Measurements from ENCODE around the gene LUZP2. TPM values are rescaled to one million over a fixed set of nuclear protein-coding genes. Genes with fewer than 3 reads are reported as not detected.

Gene LUZP2
- total RNA-seq, 4 donors from 2014 or later, result 0.16 to 0.17 TPM; not detected in 2

GRCh38 chr11:25119416-25119815 lies 622.6 kb downstream of the LUZP2 start:
- Histone ChIP-seq H3K27ac (no peak overlapping the region), H3K27me3 (no peaks in the 10 kb centered on the region), H3K4me3 (no peak overlapping the region), H3K4me1 (no peaks in the 10 kb centered on the region), H3K36me3 (no peaks in the 10 kb centered on the region), H3K9me3 (no peaks in the 10 kb centered on the region)
- no peak for ATAC-seq
- 79 to 86% methylated on average over 3 of the region's 3 CpGs for WGBS, 2 donors (ENCODE audit: low coverage in 1 of 2)
- TF ChIP-seq POLR2AphosphoS5 (IDR thresholded peaks at IDR 0.05) (no peak), POLR2A (IDR thresholded peaks at IDR 0.05) (no peak), EP300 (IDR thresholded peaks at IDR 0.05) (no peak), CTCF (IDR thresholded peaks at IDR 0.05) (no peak)

Small RNA genes lying within 50 kb of the gene (small RNA-seq; reads per million reads assigned to genes)
- 0 reads per million in 4 donors for gene RF00019

All from gastroesophageal sphincter (tissue), 4 donors.